ENCODE results near the gene KIR3DL2. TPM values are rescaled to one million over a fixed set of nuclear protein-coding genes. Genes with fewer than 3 reads are reported as not detected.
"Not testable (repeated sequence)": the region's sequence is repeated elsewhere in the genome, so short reads cannot be mapped to it uniquely, and the experiment has no call there.

KIR3DL2 gene
- not detected for total RNA-seq

DNA sequence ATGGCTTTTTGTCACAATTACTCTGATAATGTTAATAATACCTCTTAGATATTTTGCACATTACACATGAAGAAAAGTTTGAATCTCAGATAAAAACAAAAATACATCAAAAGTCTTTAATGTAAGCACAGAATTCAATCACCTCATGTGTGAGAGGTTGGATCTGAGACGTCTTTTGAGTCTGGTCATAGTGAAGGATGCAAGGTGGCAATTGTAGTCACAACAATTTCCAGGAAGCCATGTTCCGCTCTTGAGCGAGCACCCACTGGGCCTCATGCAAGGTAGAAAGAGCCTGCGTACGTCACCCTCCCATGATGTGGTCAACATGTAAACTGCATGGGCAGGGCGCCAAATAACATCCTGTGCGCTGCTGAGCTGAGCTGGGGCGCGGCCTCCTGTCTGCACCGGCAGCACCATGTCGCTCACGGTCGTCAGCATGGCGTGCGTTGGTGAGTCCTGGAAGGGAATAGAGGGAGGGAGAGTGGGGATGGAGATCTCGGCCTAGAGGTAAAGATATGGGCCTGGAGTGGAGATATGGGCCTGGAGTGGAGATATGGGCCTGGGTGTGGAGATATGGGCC lies at the start of gene KIR3DL2:
Gene KIR3DL2 (plus strand): TSS at position 383 of the 580 bp plus-strand sequence. CDS start 33 bp downstream, at position 416.
- ATAC-seq, result not testable (repeated sequence)

DNA sequence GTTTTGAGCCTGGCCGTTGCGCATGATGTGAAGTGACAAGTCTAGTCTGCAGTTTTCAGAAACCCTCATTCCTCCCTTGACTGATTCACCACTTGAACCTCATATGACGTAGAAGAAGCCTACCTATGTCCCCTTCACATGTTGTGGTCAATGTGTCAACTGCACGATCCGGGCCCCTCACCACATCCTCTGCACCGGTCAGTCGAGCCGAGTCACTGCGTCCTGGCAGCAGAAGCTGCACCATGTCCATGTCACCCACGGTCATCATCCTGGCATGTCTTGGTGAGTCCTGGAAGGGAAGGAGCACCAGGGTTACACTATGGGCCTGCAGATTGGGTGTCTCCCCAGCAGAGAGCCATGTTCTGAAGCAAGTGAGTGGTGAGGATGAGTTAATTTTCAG lies 46.8 kb upstream of the KIR3DL2 start, which contains the start of gene KIR2DL4:
Gene KIR2DL4 (plus strand): TSS at position 201 of the 400 bp plus-strand sequence. CDS start 42 bp downstream, at position 243.
- no peak for ATAC-seq

DNA sequence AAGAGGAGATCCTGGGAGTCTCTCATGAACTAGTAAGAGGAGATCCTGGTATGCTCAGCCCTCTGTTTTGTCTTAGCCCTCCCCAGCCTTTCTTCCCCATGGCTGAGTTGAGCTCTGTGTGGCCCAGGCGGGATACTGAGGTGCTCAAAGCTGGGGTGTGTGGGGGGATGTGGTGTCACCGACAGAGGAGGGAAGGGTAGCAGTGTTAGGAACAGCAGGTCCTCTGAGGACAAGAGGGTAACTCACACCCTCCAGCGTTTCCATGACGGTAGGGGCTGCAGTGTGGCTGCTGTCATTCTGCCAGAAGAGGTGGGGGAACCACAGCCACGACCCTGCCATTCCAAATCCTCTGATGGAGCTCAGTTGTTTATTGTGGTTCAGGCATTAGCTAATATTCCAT lies 46.1 kb upstream of the KIR3DL2 start:
- no peak for ATAC-seq

DNA sequence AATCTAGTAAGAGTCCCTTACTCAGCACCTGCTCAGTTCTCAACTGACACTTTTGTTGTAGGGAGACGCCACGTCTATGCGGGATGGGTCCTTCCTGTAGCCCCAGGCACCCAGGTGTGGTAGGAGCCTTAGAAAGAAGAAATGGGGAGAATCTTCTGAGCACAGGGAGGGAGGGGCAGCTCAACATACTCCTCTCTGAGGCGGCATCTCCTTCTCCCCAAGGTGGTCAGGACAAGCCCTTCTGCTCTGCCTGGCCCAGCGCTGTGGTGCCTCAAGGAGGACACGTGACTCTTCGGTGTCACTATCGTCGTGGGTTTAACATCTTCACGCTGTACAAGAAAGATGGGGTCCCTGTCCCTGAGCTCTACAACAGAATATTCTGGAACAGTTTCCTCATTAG lies 45.7 kb upstream of the KIR3DL2 start:
- ATAC-seq, result no peak

DNA sequence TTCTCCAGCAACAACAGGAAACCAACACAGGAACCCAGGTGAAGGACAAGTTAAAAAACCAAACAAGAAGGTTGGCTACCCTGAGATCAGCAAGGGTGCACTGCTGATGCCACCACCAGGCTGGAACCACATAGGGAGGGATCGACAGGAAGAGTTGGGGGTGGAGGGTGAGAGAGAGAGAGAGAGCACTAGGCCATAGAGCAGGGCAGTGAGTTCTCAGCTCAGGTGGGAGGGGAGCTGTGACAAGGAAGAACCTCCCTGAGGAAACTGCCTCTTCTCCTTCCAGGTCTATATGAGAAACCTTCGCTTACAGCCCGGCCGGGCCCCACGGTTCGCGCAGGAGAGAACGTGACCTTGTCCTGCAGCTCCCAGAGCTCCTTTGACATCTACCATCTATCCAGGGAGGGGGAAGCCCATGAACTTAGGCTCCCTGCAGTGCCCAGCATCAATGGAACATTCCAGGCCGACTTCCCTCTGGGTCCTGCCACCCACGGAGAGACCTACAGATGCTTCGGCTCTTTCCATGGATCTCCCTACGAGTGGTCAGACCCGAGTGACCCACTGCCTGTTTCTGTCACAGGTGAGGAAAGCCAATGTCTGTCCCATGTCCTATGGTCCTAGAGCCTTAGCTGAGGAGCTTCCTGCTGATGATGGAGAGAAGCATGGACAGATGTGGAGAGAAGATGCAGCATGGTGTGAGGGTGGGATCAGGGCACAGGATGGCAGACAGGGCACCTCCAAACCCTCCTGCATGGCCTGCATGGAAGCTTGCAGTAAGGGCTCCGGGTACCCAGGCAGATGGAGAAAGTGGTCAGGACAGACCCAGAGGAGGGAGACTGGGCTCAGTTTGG lies 44.4 kb upstream of the KIR3DL2 start:
- no peak for ATAC-seq

DNA sequence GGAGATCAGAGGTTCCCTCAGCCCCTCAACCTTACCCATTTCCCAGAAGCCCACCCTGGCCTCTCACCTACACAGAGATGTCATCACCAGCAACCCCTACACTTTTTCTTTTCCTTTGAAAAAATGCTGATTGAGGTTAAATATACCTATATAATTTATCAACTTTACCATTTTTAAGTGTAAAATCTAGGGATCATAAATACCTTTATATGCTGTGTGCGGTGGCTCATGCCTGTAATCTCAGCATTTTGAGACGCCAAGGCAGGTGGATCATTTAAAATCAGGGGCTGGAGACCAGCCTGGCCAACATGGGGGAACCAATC lies 43.8 kb upstream of the KIR3DL2 start:
- no peak for ATAC-seq

DNA sequence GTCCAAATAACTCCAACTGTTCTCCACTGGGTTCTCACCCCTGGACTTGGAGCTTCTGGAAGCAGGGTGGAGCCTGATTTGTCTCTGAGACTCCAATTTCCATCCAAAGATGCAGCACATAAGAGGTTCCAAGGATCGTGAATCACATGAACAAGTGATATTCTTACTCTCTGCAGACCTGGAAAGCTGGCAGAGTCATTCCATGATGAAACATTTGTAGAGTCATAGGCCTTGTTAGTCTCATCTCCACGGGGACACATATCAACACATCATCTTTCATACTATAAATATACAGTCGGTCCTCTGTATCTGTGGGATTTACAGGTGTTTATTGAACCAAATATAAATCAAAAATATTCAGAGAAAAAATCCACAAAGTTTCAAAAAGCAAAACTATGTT lies 35.7 kb upstream of the KIR3DL2 start:
- ATAC-seq, result not testable (repeated sequence)

DNA sequence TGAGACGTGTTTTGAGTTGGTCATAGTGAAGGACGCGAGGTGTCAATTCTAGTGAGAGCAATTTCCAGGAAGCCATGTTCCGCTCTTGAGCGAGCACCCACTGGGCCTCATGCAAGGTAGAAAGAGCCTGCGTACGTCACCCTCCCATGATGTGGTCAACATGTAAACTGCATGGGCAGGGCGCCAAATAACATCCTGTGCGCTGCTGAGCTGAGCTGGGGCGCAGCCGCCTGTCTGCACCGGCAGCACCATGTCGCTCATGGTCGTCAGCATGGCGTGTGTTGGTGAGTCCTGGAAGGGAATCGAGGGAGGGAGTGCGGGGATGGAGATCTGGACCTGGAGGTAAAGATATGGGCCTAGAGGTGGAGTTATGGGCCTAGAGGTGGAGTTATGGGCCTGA lies 34.0 kb upstream of the KIR3DL2 start, which contains the start of gene KIR3DL1:
Gene KIR3DL1 (plus strand): TSS at position 218 of the 400 bp plus-strand sequence.
- ATAC-seq, result not testable (repeated sequence)

DNA sequence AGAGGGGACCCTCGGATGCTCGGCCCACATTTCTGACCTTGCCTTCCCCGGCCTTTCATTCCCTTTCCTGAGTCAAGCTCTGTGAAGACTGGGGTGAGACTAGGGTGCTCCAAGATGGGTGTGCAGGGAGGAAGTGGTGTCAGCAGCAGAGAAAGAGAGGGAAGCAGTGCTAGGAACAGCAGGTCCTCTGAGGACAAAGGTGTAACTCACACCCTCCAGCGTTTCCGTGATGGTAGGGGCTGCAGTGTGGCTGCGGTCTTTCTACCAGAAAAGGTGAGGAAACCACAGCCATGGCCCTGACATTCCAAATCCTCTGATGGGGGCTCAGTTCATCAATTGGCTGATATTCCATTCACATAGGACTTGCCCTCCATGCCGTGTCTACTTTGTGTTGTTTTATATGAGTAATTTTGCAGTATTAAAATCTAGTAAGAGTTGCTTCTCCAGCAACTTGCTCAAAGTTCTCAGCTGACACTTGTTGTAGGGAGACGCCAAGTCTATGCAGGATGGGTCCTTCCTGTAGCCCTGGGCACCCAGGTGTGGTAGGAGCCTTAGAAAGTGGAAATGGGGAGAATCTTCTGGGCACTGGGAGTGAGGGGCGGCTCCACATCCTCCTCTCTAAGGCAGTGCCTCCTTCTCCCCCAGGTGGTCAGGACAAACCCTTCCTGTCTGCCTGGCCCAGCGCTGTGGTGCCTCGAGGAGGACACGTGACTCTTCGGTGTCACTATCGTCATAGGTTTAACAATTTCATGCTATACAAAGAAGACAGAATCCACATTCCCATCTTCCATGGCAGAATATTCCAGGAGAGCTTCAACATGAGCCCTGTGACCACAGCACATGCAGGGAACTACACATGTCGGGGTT lies 32.3 kb upstream of the KIR3DL2 start:
- ATAC-seq, result no peak

DNA sequence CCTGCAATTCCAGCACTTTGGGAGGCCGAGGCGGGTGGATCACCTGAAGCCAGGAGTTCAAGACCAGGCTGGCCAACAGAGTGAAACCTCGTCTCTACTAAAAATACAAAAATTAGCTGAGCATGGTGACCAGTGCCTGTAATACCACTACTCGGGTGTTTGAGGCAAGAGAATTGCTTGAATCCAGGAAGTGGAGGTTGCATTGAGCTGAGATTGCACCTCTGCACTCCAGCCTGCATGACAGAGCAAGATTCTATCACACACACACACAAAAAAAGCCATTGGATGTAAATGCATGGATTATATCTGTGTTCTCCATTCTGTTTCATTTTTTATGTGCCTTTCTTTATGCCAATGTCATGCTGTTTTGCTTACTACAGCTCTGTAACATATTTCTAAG lies 25.8 kb upstream of the KIR3DL2 start:
- ATAC-seq, result not testable (repeated sequence)

DNA sequence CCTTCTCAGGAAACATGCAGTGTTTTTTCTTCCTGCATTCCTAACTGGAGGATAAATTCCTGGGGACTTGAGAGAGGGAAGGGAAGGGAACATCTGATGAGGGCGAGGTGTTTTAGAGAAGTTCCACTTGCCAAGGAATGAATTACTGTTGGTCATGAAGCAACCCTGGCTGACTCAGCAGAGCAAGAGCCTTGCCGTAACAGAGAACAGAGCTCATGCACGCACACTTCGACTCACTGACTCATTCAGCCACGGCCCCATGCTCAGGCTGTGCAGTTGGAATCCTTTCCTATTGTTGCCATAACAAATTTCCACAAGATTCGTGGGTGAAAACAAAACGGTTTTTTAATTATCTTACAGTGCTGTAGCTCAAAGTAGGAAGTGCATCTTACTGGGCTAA lies 24.9 kb upstream of the KIR3DL2 start:
- not testable (repeated sequence) for ATAC-seq

DNA sequence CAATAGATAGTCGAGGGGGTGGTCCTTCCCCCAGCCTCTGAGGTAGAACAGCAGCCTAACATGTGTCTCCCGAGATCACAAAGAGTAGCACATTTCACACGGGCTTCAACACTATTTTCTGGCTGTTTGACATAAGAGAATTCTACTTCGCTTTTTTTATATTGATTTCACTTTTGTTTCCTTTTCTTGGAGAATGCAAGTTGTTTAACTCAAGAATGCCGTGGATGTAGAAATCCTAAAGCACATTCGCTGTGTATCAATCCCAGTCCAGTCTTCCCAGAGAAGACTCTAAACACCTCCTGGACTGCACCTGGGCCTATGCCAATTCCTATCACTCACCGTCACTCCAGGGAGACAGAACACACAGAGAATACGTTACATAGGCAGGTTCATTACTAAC lies 22.2 kb upstream of the KIR3DL2 start:
- ATAC-seq, result not testable (repeated sequence)

DNA sequence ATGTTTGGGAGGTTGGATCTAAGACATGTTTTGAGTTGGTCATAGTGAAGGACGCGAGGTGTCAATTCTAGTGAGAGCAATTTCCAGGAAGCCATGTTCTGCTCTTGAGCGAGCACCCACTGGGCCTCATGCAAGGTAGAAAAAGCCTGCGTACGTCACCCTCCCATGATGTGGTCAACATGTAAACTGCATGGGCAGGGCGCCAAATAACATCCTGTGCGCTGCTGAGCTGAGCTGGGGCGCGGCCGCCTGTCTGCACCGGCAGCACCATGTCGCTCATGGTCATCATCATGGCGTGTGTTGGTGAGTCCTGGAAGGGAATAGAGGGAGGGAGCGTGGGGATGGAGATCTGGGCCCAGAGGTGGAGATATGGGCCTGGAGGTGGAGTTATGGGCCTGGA lies 17.7 kb upstream of the KIR3DL2 start, which contains the start of gene KIR2DS4:
Gene KIR2DS4 (plus strand): TSS at position 181 of the 400 bp plus-strand sequence.
- not testable (repeated sequence) for ATAC-seq

DNA sequence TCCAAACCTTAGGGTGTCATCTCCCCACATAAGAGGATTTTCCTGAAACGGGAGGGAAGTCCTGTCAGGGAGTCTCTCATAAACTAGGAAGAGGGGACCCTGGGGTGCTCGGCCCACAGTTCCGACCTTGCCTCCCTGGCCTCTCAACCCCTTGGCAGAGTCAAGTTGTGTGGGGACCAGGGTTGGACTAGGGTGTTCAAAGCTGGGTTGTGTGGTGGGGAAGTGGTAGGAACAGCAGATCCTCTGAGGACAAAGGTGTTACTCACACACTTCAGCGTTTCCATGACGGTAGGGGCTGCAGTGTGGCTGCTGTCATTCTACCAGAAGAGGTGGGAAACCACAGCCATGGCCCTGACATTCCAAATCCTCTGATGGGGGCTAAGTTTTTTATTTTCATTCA lies 15.1 kb upstream of the KIR3DL2 start:
- ATAC-seq, result not testable (repeated sequence)

DNA sequence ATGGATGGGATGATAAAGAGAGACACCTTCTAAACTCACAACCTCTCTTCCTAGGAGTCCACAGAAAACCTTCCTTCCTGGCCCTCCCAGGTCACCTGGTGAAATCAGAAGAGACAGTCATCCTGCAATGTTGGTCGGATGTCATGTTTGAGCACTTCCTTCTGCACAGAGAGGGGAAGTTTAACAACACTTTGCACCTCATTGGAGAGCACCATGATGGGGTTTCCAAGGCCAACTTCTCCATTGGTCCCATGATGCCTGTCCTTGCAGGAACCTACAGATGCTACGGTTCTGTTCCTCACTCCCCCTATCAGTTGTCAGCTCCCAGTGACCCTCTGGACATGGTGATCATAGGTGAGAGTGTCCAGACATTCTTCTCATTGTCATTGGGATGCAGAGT lies 12.7 kb upstream of the KIR3DL2 start:
- ATAC-seq, result not testable (repeated sequence)

DNA sequence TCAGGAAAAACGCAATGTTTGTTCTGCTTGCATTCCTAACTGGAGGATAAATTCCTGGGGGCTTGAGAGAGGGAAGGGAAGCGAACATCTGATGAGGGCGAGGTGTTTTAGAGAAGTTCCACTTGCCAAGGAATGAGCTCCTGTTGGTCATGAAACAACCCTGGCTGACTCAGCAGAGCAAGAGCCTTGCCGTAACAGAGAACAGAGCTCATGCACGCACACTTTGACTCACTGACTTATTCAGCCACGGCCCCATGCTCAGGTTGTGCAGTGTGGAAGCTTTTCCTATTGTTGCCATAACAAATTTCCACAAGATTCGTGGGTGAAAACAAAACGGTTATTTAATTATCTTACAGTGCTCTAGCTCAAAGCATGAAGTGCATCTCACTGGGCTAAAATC lies 7.1 kb upstream of the KIR3DL2 start:
- not testable (repeated sequence) for ATAC-seq

DNA sequence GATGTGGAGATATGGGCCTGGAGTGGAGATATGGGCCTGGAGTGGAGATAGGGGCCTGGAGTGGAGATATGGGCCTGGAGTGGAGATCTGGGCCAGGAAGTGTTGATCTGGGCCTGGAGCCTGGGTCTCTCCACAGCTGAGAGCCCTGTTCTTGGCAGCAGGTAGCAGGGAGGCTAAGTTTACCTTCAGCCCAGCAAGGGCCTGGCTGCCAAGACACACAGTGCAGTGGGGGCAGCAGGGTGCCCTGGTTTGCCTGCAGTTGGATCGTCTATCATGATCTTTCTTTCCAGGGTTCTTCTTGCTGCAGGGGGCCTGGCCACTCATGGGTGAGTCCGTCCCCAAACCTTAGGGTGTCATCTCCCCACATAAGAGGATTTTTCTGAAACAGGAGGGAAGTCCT lies 687 bp downstream of the KIR3DL2 start:
- no peak for ATAC-seq

DNA sequence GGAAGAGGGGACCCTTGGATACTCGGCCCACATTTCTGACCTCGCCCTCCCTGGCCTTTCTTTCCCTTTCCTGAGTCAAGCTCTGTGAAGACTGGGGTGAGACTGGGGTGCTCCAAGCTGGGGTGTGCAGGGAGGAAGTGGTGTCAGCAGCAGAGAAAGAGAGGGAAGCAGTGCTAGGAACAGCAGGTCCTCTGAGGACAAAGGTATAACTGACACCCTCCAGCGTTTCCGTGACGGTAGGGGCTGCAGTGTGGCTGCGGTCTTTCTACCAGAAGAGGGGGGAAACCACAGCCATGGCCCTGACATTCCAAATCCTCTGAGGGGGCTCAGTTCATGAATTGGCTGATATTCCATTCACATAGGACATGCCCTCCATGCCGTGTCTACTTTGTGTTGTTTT lies 1.1 kb downstream of the KIR3DL2 start:
- ATAC-seq, result no peak

DNA sequence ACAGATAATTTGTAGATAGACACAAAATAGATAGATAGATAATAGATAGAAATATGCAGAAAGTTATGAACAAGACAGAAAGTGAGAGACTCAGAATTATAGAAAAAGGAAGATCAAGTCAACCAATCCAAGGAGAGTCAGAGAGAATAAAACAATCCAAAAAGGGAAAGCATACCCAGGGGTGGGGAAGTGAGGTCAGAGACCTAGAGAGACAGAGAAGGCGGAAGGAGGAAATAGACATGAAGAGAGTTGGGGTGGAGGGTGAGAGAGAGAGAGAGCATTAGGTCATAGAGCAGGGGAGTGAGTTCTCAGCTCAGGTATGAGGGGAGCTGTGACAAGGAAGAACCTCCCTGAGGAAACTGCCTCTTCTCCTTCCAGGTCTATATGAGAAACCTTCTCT lies 5.0 kb downstream of the KIR3DL2 start:
- ATAC-seq, result not testable (repeated sequence)

DNA sequence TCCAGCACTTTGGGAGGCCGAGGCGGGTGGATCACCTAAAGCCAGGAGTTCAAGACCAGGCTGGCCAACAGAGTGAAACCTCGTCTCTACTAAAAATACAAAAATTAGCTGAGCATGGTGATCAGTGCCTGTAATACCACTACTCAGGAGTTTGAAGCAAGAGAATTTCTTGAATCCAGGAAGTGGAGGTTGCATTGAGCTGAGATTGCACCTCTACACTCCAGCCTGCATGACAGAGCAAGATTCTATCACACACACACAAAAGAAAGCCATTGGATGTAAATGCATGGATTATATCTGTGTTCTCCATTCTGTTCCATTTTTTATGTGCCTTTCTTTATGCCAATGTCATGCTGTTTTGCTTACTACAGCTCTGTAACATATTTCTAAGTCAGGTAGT lies 8.2 kb downstream of the KIR3DL2 start:
- not testable (repeated sequence) for ATAC-seq

DNA sequence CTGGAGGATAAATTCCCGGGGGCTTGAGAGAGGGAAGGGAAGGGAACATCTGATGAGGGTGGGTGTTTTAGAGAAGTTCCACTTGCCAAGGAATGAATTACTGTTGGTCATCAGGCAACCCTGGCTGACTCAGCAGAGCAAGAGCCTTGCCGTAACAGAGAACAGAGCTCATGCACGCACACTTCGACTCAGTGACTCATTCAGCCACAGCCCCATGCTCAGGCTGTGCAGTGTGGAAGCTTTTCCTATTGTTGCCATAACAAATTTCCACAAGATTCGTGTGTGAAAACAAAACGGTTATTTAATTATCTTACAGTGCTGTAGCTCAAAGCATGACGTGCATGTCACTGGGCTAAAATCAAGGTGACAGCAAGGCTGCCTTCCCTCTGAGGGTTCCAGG lies 9.2 kb downstream of the KIR3DL2 start:
- ATAC-seq, result not testable (repeated sequence)

DNA sequence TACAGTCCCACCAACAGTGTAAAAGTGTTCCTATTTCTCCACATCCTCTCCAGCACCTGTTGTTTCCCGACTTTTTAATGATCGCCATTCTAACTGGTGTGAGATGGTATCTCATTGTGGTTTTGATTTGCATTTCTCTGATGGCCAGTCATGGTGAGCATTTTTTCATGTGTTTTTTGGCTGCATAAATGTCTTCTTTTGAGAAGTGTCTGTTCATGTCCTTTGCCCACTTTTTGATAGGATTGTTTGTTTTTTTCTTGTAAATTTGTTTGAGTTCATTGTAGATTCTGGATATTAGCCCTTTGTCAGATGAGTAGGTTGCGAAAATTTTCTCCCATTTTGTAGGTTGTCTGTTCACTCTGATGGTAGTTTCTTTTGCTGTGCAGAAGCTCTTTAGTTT lies 13.2 kb downstream of the KIR3DL2 start:
- ATAC-seq, result not testable (repeated sequence)

DNA sequence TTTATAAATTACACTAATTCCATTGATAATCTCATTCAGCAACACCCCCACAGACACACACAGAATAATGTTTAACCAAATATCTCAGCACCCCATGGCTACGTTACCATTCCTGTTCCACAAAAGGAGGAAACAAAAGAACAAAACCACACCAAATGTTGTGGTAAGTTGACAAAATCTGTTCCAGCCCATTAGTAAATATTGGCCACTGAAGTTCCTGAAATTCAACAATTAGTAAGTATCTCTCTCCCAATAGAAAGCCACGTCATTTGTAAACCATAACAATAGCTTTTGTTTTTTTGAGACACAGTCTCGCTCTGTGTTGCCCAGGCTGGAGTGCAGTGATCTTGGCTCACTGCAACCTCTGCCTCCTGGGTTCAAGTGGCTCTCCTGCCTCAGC lies 21.5 kb downstream of the KIR3DL2 start:
- ATAC-seq, result no peak
